Activated CD4-positive, CD25-positive, alpha-beta regulatory T cell (primary cell): ENCODE measurements around the gene NOS1AP.

Source experiments
- DNase-seq, 4 experiments: peaks; one replicate each; lab custom pipeline; 2025; lab: John Stamatoyannopoulos, UW

NOS1AP gene

DNA sequence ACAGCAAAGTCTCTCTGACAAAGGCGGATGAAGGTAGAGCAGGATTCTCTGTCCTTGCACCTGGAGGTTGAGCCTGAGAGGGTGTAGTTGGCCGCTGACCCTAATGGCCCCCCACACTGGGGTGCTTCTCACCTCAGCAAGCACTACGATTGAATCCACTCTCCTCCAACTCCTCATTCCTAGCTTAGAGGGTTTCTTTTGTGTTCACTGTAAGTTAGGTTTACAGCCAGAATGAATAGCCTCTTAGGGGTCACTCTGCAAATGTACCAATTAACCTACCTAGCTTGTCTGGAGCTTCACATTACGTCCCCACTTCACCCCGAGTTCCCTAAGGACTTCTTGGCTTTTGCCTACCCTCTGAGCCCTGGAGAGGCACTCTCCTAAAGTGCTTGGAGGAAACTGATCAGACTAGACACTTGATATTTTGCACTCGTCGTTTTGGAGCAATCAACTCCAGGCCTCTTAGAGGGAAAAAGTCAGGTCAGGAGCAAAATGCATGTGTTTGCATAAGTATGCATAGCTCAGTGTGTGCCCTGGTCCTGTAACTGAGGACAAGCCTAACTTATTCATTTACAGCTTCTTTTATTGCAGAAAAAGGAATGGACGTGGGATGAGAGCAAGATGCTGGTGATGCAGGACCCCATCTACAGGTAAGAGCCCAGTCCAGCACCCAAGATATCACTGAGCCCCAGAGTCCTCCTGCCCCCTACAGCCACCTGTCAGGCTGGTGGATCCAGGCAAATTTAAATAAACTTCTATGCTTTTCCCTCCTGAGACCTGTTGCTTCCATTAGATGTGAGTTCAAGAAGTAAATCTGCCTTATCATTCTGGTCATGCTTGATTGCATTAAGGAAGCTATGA, 230.8 kb downstream of the NOS1AP start:
- no peak for DNase-seq

DNA sequence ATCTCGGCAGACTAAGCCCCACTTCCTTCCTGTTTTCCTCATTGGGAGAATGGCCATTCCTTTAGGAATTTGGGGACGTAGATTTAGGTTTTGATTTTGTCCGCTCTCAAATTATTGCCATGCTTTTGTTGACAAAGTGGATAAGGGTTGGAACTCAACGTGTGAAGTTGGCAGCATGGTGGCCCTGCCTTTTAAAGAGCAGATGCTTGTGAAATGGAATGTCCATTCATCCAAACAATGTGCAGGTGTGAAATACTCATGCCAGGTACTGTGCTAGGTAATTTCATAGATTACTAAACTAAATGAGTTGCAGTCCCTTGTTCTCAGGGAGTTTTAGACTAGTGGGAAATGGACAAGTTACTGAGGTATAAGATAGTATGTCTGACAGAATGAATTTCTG, 232.2 kb downstream of the NOS1AP start:
- no peak for DNase-seq

DNA sequence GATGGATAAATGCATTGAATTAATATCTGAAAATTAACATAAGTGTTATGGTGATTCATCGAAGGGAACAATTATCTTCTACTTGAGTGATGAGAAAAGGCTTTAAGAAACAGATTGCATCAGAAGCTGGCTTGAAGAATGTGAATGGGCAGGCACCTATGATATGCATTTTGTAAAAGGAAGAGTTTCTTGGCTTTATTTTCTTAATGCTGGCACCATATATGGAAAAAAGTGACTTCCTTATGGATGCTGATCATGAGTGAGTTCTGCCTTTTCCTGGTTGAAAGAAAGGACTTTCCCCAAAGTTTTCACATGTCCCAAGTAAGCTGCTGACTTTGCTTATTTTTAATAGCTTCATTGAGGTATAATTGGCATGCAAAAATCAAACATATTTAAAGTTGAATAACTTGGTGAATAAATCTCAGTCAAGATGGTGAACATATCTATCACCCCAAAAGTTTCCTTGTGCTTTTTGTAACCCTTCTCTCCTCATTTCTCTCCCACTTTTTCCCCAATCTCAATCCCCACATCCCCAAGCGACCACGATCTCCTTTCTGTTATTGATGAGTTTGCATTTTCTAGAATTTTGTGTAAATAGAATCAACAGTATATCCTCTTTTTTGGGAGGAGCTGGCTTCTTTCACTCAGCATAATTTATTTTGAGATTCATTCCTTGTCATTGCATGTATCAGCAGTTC, 233.0 kb downstream of the NOS1AP start:
- DNase-seq, result no peak

DNA sequence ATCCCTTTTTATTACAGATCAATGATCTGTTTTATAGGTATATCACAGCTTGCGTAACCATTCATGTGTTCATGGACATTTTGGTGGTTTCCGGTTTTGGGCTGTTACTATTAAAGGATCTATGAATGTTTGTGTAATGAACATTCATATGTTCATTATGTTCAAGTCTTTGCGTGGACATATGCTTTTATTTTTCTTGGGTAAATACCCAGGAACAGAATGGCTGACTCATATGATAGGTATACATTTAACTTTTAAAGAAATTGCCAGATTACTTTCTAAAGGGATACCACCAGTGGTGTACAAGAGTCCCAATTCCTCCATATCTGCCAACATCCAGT, 233.5 kb downstream of the NOS1AP start:
- DNase-seq, result no peak

DNA sequence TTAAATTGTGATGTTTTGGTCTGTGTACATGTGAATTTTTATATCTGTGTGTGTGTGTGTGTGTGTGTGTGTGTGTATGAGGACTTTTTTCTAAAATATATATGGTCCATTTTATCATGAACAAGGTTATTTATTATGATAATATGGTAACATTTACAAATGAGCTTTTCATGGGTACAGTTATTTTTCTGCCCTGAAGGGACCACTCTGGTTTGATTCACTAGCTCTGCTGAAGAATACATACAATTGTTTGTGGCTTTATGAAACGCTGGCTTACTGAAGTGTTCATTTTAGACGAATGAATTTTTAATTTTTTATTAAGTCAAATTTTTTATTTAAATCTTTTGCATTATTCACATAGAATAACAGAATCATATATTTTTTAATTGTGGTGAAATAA, 235.2 kb downstream of the NOS1AP start:
- DNase-seq, result no peak

DNA sequence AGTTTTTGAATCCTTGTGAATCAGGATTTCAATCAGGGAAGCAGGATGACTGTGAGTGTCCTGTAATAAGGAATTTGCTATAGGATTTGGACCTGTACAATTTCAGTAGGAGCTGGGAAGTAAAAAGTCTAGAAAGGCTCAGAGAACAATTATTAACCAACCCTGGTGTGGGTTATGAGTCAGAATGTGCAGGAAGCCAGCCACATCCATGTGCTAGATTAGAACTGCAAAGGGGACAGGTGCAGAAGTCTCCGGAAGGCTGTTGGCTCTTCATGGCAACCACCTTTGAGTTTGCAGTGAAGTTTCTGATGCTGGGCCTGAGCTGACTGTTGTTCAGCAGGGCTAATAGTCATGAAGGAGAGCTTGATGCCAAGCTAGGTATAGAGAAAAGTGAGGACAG, 236.5 kb downstream of the NOS1AP start:
- no peak for DNase-seq

DNA sequence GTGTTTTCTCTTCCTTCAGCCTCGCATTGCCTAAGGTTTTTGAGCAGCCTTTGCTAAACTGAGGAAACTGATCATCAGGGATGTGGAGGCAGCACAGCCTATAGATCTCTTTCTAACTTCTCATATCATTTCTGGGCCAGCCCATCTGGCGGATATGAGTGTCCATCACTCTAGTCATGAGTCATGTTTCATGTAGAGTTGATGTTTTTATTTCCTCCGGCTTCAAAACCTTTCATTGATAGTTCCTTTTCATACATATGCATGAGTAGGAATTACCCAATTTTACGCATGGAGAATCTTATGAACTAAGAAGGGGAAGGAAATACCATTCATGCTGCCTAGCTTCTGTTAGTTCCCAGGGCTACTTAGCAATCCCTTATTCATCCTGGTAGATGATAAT, 240.8 kb downstream of the NOS1AP start:
- no peak for DNase-seq

DNA sequence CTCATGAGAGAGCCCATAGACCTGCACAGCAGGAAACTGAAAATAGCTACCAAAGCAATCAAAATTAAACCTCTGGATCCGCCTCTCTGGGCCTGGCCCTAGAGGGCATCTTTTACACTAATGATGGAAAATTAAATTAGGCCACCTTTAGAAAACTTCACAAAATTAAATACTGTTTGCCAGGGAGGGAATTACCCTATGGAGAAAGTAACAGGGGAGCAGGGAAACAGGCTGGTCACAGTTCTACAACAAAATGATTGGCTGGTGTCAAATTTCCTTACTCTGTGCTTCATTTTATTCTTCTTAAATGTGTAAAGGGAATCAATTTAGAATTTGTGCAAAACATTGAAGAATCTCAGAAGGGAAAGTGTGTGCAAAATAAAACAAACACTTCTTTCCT, 244.7 kb downstream of the NOS1AP start:
- DNase-seq, result no peak

DNA sequence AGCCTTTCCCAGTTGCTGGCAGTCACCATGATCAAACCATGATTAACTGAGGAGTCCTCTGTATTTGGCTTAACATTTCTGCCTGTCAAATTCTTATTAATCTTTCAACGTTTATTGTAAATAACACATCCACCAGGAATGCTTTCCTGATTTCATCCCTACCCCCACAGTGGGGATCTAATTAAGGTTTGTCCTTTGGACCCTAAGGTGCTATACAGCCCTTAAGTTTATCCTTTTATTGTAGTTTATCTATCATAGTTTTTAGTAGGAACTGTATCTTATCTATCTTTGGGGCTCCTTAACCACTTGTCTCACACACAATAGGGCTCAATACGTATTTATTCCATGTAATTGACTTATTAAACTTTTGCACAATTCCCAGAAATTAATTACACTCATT, 246.2 kb downstream of the NOS1AP start:
- DNase-seq, result no peak

DNA sequence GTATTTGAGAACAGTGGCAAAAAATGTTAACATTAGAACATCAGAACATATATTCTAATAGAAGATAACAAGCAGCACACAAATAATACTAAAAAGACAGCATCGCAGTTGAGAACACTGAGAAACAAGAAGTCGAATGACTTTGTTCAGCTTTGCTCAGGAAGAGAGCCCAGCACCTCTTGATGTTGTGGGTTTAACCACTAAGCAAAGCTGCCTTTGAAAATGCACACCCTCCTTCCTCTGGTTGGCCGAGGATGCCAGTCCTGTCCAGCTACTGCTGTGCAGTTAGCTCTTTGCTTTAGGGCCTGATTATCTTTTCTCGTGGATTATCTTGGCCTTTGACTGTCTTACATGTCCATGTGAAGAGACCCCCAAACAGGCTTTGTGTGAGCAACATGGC, 246.7 kb downstream of the NOS1AP start:
- no peak for DNase-seq

DNA sequence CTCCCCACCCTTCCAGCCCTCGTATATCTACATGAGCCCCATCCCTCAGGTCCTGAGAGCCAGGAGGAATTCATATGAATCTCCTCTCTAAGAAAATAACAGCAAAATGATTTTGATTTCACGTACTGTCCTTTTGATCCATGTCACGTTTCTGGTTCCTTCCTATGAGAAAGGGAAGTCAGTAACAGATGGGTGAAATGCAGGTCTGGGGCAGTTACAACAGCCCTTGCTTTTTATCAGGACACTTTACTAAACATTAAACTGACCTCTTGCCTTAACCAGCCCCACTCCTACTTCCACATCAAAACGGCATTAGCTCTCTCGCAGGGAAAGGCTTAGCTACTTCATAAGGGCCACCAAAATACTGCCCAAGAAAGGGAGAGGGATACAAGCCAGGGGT, 248.1 kb downstream of the NOS1AP start:
- DNase-seq, result no peak

DNA sequence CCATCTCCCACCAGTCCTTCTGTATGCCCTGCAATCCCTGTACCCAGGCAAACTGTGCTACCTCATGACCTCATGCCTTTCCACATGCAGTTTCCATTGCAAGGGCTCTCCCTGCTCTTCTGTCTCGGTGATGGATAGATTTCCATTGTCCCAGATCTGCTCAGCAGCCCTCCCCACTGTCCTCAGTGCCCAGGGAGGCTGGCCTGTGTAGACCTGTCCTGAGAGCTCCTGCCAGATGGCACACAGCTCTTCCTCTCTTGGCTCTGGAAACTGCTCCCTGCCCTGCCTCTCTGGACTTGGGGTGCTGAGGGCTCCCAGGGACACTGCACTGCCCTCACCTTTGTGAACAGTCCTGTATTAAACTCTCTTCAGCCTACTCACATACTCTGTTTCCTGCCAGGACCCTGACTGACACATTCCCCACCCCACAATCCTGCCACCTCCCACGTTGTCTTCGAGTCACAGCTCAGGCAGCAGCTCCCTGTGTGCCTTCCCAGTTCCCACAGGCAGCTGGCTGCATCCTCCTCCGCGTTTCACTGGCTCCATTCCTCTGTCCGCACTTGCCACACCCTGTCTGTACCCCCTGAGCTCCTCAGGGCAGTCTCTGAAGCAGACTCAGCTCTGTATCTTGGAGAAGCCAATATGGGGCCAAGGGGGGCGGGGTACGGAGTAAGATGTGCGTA, 250.1 kb downstream of the NOS1AP start:
- DNase-seq, result no peak

DNA sequence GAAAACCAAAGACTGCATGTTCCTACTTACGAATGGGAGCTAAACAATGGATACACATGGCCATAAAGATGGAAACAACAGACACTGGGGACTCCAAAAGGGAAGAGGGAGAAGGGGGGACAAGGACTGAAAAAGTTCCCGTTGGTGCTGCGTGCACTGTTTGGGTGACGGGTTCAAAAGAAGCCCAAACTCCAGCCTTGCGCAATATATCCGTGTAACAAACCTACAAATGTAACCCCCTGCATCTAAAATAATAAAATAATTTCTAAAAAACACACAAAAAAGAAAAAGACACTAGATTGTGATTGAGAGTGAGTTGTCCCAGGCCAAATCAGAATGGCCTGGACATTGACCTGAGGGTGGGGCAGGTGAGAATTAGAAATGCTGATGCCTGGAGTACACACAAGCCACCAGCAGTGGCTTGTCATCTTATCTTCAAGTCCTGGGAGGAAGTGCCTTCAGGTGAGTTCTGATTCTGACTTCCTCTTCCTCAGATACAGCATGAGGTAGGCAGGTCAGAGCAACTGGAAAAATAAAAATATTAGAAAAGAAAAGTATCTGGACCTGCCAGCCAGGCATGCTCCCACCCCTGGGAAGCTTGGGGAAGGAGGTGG, 252.4 kb downstream of the NOS1AP start:
- no peak for DNase-seq

DNA sequence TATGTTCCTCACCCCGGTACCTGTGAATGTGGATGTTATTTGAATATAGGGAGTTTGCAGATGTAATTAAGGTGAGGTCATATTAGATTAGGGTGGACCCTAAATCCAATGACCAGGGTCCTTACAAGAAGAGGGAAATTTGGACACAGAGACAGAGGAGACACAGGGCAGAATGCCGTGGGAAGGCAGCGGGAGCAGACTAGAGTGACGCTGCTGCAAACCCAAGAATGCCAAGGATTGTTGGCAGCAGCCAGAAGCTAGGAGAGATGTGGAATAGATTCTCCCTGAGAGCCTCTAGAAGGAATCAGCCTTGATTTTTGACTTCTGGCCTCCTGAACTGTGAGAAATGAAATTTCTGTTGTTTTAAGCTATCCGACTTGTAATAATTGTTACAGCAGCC, 253.5 kb downstream of the NOS1AP start:
- DNase-seq, result no peak

DNA sequence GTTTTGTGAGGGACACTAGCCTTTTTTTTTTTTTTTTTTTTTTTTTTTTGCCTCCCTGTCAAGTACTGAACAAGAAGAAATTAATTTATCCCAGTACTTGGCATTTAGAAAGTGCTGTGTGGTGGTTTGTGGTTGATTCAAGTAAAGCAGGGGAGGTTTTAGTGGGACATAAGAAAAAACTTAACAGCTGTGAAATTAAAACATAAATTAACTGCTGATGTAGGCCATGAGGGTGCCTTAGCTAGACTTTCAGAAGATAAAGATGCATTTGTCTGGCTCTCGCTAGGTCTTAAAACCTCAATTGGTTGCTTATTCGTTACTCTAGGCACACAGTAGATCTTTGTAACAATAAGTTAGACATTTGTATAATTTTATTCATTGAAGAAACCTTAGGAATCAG, 254.9 kb downstream of the NOS1AP start:
- DNase-seq, result no peak

DNA sequence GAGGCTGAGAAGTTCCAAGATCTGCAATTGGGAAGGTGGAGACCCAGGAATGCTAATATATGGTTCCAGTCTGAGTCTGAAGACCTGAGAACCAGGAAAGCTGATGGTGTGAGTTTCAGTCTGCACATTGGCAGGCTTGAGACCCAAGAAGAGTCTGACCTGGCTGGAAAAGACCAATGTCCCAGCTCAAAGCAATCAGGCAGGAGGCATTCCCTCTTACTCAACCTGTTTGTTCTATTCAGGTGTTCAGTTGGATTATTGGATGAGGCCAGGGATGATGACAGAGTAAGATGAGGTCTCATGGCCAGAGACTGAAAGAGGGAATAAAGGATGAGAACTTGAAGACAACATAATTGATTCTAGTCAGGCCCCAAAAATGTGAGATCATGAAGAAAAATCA, 257.1 kb downstream of the NOS1AP start:
- no peak for DNase-seq

DNA sequence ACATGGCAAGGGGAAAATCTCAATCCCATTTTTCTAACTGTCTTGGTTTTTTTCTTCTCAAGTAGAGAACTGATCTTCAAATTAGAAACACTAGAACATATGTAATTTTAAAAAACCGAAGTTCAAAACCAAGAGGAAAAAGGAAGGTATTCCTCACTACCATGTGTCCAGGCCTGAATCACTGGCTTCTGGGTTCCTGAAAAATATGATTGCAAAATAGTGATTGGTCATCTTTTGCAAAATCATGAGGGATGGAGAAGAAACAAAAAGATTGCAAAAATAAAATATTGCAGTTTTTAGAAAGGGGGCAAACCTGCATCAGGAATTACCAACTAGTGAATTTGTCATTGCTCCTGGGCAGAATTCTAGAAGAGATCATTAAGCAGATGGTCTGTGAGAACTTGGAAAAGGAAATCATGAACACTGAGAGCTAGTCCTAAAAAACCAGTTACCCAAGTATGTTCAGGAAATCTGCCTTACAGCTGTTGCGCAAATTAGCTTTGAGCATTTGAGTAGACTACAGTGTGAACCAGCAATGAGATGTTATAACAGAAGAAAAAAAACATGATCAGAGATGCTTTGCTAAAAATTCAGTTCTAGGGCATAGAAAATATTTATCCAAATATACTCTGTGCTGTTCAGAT, 257.8 kb downstream of the NOS1AP start:
- DNase-seq, result no peak

DNA sequence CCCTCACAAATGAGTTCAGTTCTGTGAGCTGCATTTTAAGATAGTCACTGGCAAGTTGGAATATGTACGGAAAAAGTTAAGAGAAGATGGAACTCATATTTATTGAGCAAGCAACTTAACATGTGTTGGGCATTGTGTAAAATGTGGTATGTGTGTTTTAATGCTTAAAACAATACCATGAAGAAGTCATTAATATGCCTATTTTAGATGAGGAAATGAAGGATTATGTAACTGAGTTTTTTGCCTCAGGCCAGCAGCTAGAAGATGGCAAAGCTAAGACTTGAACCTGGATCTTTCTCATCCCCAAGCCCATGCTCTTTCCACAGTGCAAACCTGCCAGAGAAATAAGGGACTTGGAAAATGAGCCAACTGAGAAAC, 258.3 kb downstream of the NOS1AP start:
- no peak for DNase-seq

DNA sequence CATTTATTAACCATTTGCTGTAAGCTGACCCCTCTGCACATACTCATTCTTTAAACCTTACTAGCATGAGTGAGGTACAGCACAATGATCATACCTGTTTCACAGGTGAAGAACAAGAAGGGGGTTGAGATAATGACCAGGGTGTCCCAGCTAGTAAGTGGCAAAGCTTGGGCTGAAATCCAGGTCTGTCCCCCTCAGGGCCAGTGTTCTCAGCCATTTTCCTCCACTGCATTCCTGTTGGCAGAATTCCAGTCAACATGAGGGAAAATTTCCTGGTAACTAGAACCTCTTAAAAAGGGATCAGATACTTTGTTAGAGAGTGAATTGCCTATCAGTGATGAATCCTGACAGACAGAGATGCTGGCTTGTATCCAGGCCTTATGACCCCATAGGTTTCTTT, 259.0 kb downstream of the NOS1AP start:
- no peak for DNase-seq

DNA sequence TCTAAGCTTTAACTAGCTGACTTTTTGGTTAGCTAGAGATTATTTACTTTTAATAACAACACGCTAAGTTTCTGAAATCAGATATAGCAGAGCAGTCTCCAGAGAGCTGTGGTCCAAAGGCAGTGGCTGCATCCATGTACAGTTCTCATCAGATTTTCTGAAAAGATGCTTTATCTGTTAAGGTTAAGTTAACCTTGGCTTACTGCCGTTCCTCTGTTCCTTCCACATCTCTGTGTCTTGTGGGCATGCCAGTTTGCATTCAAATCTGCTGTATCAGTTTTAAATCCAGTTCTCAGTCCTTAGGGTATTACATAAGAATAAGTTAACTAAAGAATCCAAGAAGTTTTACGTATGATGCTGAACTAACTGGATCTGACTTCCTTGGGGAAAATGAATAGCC, 260.3 kb downstream of the NOS1AP start:
- no peak for DNase-seq

DNA sequence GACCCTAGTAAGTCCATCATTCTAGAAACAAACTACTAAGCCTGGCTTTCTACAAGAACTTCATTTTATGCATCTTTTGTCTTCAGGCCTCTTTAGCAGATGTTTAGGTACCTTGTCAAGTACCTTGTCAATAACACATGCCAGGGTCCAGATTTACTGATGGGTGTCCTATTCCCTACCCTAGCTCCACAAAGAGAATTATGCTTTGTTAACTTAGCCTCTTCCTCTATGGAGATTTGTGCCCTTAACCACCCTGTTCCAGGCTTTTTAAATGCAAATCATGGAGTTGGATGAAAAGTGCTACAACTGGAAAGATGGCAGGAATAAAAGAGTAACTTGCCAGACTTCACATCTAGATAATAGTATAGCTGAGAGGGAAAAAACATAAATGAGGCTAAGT, 264.5 kb downstream of the NOS1AP start:
- DNase-seq, result no peak

DNA sequence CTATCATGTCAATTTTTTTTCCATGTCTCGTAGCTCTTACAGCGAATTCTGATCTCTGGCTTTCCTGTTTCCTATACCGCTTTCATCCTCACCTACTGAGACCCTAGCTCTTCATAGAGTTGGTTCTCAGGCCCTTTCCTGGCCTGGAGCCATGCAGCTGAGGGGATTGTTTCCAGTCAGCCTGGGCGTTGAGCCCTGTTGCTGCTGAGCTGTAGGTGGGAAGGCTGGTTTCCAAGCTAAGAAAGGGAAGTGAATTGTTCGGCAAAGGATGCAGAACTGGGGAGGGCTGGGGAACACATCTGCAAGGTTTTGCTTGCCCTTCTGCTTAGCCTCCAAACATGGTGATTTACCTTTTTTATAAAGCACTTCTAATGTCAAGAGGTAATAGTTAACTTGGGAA, 265.6 kb downstream of the NOS1AP start:
- DNase-seq, result no peak
